ENCODE measurements around the gene ABAT.

- no peak for TF ChIP-seq CTCF (IDR thresholded peaks at IDR 0.05)
- TF ChIP-seq POLR2A (IDR thresholded peaks at IDR 0.05), result no peak
Measured at GRCh38 chr16:8663192-8664089, 11.0 kb upstream of the ABAT start.
